Measurements from ENCODE around the gene IGSF9.

IGSF9 gene

DNA sequence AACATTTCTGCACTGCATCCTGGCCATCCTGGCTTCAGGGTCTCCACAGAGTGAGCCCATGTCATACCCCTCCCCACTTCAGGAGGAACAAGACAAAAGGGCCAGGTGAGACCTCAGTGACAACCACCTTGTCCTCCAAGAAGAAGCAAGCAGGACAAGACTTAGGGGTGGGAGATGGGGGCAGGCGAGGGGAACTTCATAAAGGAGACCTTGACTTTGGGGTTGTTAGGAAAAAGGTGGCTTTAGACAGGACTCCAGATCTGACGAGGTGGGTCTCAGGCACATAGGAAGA, 32.6 kb upstream of the IGSF9 start:
- DNase-seq, result no peak
- H3K9me3 ChIP-seq (replicated peaks; ENCODE audit: insufficient read depth, low read length), result no peaks in the 10 kb centered on the region
- H2AFZ ChIP-seq (ENCODE audit: low read length), result no peak overlapping the region
- no peaks in the 10 kb centered on the region; the same call in 1 of the 2 replicates for H3K27me3 ChIP-seq (replicated peaks; ENCODE audit: insufficient read depth, low read length)
- no peak for TF ChIP-seq EZH2 (optimal IDR thresholded peaks at IDR 0.05; ENCODE audit: low read depth, low read length)
- no peak for TF ChIP-seq EZH2phosphoT487 (IDR thresholded peaks at IDR 0.05; ENCODE audit: low read length)
- TF ChIP-seq, protein P1, sequence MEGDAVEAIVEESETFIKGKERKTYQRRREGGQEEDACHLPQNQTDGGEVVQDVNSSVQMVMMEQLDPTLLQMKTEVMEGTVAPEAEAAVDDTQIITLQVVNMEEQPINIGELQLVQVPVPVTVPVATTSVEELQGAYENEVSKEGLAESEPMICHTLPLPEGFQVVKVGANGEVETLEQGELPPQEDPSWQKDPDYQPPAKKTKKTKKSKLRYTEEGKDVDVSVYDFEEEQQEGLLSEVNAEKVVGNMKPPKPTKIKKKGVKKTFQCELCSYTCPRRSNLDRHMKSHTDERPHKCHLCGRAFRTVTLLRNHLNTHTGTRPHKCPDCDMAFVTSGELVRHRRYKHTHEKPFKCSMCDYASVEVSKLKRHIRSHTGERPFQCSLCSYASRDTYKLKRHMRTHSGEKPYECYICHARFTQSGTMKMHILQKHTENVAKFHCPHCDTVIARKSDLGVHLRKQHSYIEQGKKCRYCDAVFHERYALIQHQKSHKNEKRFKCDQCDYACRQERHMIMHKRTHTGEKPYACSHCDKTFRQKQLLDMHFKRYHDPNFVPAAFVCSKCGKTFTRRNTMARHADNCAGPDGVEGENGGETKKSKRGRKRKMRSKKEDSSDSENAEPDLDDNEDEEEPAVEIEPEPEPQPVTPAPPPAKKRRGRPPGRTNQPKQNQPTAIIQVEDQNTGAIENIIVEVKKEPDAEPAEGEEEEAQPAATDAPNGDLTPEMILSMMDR (IDR thresholded peaks at IDR 0.05; ENCODE audit: low read length), result no peak
- no peak overlapping the region for H3K27ac ChIP-seq (ENCODE audit: low read length)
- H3K36me3 ChIP-seq (replicated peaks; ENCODE audit: insufficient read depth, low read length), result no peaks in the 10 kb centered on the region
- no peaks in the 10 kb centered on the region for H3K79me2 ChIP-seq (ENCODE audit: low read length)
- no peaks in the 10 kb centered on the region for H3K4me1 ChIP-seq (ENCODE audit: low read length)
- H3K9ac ChIP-seq (ENCODE audit: low read length), result no peak overlapping the region
- H3K4me3 ChIP-seq (ENCODE audit: low read length), result no peak overlapping the region
- H4K20me1 ChIP-seq (ENCODE audit: insufficient read depth, low read length), result no peaks in the 10 kb centered on the region
- H3K9me2 ChIP-seq (replicated peaks; ENCODE audit: insufficient read depth, low read length), result no peaks in the 10 kb centered on the region
- no peak overlapping the region for H3K4me2 ChIP-seq (ENCODE audit: low read depth, low read length)
- H3F3A ChIP-seq (ENCODE audit: insufficient read depth, low read length), result no peaks in the 10 kb centered on the region

DNA sequence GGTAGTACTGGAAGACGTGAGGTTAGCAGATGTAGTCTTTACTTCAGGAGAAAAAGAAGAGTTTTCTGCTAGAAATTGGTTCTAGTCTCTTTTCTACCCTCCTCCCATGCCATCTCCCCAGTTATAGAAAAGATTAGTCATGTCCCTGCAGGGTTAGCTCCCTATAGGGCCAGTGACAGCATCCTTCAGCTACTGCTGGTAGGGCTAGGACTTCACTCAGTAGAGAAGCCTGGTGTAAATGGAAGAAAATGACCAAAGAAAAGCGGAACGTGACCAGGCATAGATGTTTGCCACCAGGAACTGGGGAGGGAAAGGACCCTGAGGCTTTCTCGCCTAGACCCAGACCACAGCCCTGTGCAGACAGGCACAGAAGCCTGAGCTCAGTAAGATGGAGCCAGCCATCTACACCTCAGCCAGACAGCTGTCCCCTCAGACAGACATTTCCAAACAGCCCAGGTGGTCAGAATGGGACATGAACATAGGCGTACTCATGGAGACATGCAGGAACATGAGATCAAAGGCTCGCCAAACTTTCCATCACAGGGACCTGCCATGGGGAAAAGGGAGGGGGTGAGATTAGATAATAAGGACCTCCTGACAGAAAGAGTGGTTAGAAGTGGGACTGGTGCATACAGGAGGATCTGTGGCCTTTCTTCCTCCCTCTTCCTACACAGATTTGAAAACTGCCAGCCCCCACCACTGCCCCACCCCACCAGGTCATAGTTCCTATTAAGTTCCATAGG, 32.1 kb upstream of the IGSF9 start:
- no peak for DNase-seq
- Histone ChIP-seq H3K27ac (ENCODE audit: low read length) (no peak overlapping the region), H3K9me3 (replicated peaks; ENCODE audit: insufficient read depth, low read length) (no peaks in the 10 kb centered on the region), H3K27me3 (replicated peaks; ENCODE audit: insufficient read depth, low read length) (no peaks in the 10 kb centered on the region; the same call in 1 of the 2 replicates), H3K4me1 (ENCODE audit: low read length) (no peaks in the 10 kb centered on the region), H3K4me2 (ENCODE audit: low read depth, low read length) (no peak overlapping the region), H3K9ac (ENCODE audit: low read length) (no peak overlapping the region), H3F3A (ENCODE audit: insufficient read depth, low read length) (no peaks in the 10 kb centered on the region), H3K79me2 (ENCODE audit: low read length) (no peaks in the 10 kb centered on the region), H4K20me1 (ENCODE audit: insufficient read depth, low read length) (no peaks in the 10 kb centered on the region), H2AFZ (ENCODE audit: low read length) (no peak overlapping the region), H3K9me2 (replicated peaks; ENCODE audit: insufficient read depth, low read length) (no peaks in the 10 kb centered on the region), H3K4me3 (ENCODE audit: low read length) (no peak overlapping the region), H3K36me3 (replicated peaks; ENCODE audit: insufficient read depth, low read length) (no peaks in the 10 kb centered on the region)
- TF ChIP-seq EZH2phosphoT487 (IDR thresholded peaks at IDR 0.05; ENCODE audit: low read length), result no peak
- TF ChIP-seq, protein P1 (IDR thresholded peaks at IDR 0.05; ENCODE audit: low read length), result no peak
- no peak for TF ChIP-seq EZH2 (optimal IDR thresholded peaks at IDR 0.05; ENCODE audit: low read depth, low read length)

DNA sequence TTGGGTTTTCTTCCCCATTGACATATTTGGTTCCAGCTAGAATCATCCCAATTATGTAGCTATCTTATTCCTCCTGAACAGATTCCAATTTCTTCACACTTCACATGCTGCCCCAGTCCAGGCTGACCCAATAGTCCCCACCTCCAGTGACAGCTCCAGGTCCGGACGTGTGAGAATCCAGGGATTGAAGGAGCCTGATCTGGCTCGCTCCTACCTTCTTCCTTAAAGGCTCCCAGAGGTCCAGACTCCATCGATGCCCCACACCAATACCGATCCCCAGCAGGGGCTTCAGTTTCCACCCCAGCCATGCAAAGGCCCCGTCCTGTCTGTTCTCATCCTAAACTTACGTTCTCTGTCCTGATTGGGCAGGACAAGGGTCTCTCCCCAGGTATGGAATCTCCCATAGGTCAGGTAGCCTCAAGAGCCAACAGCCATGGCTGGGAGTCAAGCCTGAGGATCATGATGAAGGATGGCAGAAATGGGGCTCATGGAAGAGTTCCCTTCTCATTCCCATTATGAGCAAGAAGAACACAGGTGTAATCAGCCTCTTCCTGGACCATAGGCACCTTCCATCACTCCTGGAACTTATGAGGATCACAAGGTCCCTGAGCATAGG, 29.0 kb upstream of the IGSF9 start:
- H3K4me1 ChIP-seq (ENCODE audit: low read length), result no peaks in the 10 kb centered on the region
- H3K4me2 ChIP-seq (ENCODE audit: low read depth, low read length), result no peak overlapping the region
- no peak for DNase-seq
- no peak overlapping the region for H3K27ac ChIP-seq (ENCODE audit: low read length)
- TF ChIP-seq, protein P1 (IDR thresholded peaks at IDR 0.05; ENCODE audit: low read length), result no peak
- TF ChIP-seq EZH2phosphoT487 (IDR thresholded peaks at IDR 0.05; ENCODE audit: low read length) (no peak), EZH2 (optimal IDR thresholded peaks at IDR 0.05; ENCODE audit: low read depth, low read length) (no peak)
- H3K4me3 ChIP-seq (ENCODE audit: low read length), result no peak overlapping the region
- H3K9ac ChIP-seq (ENCODE audit: low read length), result no peak overlapping the region
- H2AFZ ChIP-seq (ENCODE audit: low read length), result no peak overlapping the region
- H3K79me2 ChIP-seq (ENCODE audit: low read length), result no peaks in the 10 kb centered on the region
- H3K9me2 ChIP-seq (replicated peaks; ENCODE audit: insufficient read depth, low read length), result no peaks in the 10 kb centered on the region
- no peaks in the 10 kb centered on the region for H3K36me3 ChIP-seq (replicated peaks; ENCODE audit: insufficient read depth, low read length)
- no peaks in the 10 kb centered on the region for H3K27me3 ChIP-seq (replicated peaks; ENCODE audit: insufficient read depth, low read length)
- H4K20me1 ChIP-seq (ENCODE audit: insufficient read depth, low read length), result no peaks in the 10 kb centered on the region
- no peaks in the 10 kb centered on the region for H3K9me3 ChIP-seq (replicated peaks; ENCODE audit: insufficient read depth, low read length)
- H3F3A ChIP-seq (ENCODE audit: insufficient read depth, low read length), result no peaks in the 10 kb centered on the region

Measured in MM.1S (cell line).